Right atrium auricular region (tissue), 2 donors: ENCODE measurements around the gene PRPF40A. TPM values are rescaled to one million over a fixed set of nuclear protein-coding genes. Genes with fewer than 3 reads are reported as not detected.

Experiments
- DNase-seq: peaks from one replicate; pipeline ENCODE4 v3.0.0-alpha.2; 2019; ENCODE audit warnings: low spot score
- H3K27ac ChIP-seq, 2 donors: fragments of 200-600 bp; sonication (generic); 1 replicate in 1 of 2; 2 replicates in 1 of 2; pipeline ENCODE4 v1.5.1; 2016 to 2019
- H3K27me3 ChIP-seq, 2 donors: fragments of 200-600 bp; sonication (generic); one replicate each; pipeline versions ENCODE4 v1.5.1 to v1.6.0; 2017 to 2019
- H3K36me3 ChIP-seq: fragments of 200-600 bp; sonication (generic); one replicate; pipeline ENCODE4 v1.5.1; 2016
- H3K4me1 ChIP-seq, 2 donors: fragments of 200-600 bp; sonication (generic); one replicate each; pipeline versions ENCODE4 v1.5.1 to v1.6.0; 2017 to 2019
- H3K4me3 ChIP-seq, 2 donors: fragments of 200-600 bp; sonication (generic); 1 replicate in 1 of 2; 2 replicates in 1 of 2; pipeline ENCODE4 v1.5.1; 2017 to 2019; ENCODE audit warnings: mild to moderate bottlenecking in 1 of 2, moderate library complexity in 1 of 2
- H3K9me3 ChIP-seq, 2 donors: fragments of 200-600 bp; sonication (generic); one replicate each; pipeline ENCODE4 v1.5.1; 2019
- total RNA-seq, 2 donors: library from RNA; depleted of rRNA; stranded (reverse); fragments of >200 nt; gene quantifications; one replicate each; pipeline ENCODE4 v1.1.0, GENCODE V29; 2016
- TF ChIP-seq, protein P1 (sequence below), 2 donors: fragments of 200-600 bp; sonication (generic); IDR thresholded peaks; one replicate each; pipeline ENCODE4 v1.5.1; 2019; ENCODE audit warnings: antibody characterized with exemption in 2 of 2

PRPF40A gene
- total RNA-seq, 2 donors from 2014 or later = 31.2 to 44.6 TPM

DNA sequence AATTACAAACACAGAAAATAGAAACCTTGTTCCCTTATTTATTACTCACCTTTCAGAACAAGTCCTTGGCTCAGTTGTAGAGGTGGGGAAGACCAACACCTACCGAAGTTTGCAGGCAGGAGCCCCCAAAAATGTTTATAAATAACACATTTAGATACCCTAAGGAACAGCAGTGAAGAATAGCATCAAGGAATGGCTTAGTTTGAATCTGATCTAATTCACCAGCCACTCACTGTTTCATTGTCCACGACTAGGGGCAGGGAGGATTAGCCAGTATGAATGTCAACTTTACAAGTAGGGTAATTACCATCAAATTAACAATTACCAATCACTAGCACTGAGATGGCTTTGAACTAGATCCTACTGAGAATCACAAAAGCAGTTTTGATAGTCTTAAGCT, 65.4 kb downstream of the PRPF40A start:
- no peak overlapping the region for H3K4me3 ChIP-seq

GRCh38 chr2:152650768-152651371, 66.4 kb downstream of the PRPF40A start:
- no peak for DNase-seq
- Histone ChIP-seq H3K4me1 (peaks cover 0 to 23% of the 10 kb centered on the region in 2 donors), H3K27ac (no peak overlapping the region), H3K27me3 (no peaks in the 10 kb centered on the region), H3K36me3 (no peaks in the 10 kb centered on the region), H3K9me3 (no peaks in the 10 kb centered on the region), H3K4me3 (no peak overlapping the region)
- TF ChIP-seq, protein P1, sequence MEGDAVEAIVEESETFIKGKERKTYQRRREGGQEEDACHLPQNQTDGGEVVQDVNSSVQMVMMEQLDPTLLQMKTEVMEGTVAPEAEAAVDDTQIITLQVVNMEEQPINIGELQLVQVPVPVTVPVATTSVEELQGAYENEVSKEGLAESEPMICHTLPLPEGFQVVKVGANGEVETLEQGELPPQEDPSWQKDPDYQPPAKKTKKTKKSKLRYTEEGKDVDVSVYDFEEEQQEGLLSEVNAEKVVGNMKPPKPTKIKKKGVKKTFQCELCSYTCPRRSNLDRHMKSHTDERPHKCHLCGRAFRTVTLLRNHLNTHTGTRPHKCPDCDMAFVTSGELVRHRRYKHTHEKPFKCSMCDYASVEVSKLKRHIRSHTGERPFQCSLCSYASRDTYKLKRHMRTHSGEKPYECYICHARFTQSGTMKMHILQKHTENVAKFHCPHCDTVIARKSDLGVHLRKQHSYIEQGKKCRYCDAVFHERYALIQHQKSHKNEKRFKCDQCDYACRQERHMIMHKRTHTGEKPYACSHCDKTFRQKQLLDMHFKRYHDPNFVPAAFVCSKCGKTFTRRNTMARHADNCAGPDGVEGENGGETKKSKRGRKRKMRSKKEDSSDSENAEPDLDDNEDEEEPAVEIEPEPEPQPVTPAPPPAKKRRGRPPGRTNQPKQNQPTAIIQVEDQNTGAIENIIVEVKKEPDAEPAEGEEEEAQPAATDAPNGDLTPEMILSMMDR (IDR thresholded peaks at IDR 0.05) = no peak

More for the DNA sequence above, 65.4 kb downstream of the PRPF40A start:
- Histone ChIP-seq H3K27ac (no peak overlapping the region), H3K9me3 (no peaks in the 10 kb centered on the region), H3K27me3 (no peaks in the 10 kb centered on the region), H3K36me3 (peaks cover 9% of the 10 kb centered on the region), H3K4me1 (peaks cover 0 to 19% of the 10 kb centered on the region in 2 donors)
- DNase-seq = no peak
- TF ChIP-seq, protein P1 (IDR thresholded peaks at IDR 0.05) = no peak

DNA sequence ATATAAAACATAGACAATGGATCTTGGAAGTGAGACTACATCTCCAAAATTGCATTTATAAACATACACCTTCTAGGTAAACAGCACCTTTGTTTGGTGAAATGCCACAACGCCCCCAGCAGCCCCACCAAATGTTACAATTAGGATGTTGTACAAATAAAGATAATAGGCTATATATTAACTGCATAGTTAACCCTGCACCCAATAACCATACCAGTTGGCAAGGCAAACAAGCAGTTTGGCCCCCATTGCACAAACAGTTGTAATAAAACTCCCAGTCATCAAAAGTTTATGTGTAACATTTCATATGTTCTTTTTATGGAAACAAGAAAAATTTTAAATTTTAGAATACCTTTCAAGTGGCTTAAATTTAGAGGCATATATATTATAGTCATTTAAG, 67.3 kb downstream of the PRPF40A start:
- no peak overlapping the region for H3K4me3 ChIP-seq
- H3K27me3 ChIP-seq = no peaks in the 10 kb centered on the region
- no peak for DNase-seq
- no peak overlapping the region for H3K27ac ChIP-seq
- H3K4me1 ChIP-seq = peaks cover 0 to 23% of the 10 kb centered on the region in 2 donors
- H3K36me3 ChIP-seq = no peaks in the 10 kb centered on the region
- TF ChIP-seq, protein P1 (IDR thresholded peaks at IDR 0.05) = no peak
- no peaks in the 10 kb centered on the region for H3K9me3 ChIP-seq

DNA sequence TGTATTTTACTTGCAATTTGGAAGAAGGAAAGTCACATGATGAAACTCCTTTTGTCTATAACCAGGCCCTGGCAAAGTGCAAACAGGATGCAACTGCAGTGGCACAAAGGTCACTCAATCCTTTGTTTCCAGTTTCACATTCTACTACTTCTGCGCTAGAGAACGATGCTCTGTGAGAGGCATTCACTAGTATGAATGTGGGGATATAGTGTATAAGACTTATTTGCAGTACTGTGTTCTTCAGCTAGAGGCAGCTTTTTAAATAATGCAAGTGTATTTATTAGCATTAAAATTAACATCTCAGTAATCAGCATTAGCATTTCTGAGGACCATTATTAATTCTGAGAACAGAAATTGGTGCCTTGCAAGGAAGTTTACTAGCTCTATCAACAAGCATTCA, 68.9 kb downstream of the PRPF40A start:
- Histone ChIP-seq H3K36me3 (no peaks in the 10 kb centered on the region), H3K27ac (no peak overlapping the region), H3K4me1 (peaks cover 0 to 23% of the 10 kb centered on the region in 2 donors), H3K9me3 (no peaks in the 10 kb centered on the region), H3K4me3 (no peak overlapping the region), H3K27me3 (no peaks in the 10 kb centered on the region)
- no peak for DNase-seq
- TF ChIP-seq, protein P1 (IDR thresholded peaks at IDR 0.05) = peak in 1 of 2 donors; percentile 53

DNA sequence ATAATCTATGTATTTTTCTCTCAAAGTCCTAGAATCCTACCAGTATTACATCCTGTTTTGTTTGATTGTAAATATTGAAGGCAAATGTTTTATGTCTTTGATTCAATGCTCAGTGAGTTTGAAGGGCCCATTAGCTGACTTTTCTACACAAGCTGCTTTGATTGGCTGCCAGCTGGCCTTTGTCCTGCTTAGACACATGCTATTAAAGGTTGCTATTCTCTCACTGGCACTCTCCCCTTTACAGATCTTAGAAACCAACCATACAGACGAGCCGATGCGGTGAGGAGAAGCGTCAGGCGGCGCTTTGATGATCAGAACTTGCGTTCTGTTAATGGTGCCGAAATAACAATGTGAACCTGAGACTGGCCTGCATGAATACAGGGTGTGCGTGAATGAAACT, 69.7 kb downstream of the PRPF40A start:
- Histone ChIP-seq H3K4me1 (peaks cover 0 to 23% of the 10 kb centered on the region in 2 donors), H3K4me3 (no peak overlapping the region), H3K27me3 (no peaks in the 10 kb centered on the region), H3K9me3 (no peaks in the 10 kb centered on the region), H3K36me3 (no peaks in the 10 kb centered on the region), H3K27ac (peak overlapping the region; percentile 10 to 41)
- DNase-seq = no peak
- TF ChIP-seq, protein P1 (IDR thresholded peaks at IDR 0.05) = no peak

DNA sequence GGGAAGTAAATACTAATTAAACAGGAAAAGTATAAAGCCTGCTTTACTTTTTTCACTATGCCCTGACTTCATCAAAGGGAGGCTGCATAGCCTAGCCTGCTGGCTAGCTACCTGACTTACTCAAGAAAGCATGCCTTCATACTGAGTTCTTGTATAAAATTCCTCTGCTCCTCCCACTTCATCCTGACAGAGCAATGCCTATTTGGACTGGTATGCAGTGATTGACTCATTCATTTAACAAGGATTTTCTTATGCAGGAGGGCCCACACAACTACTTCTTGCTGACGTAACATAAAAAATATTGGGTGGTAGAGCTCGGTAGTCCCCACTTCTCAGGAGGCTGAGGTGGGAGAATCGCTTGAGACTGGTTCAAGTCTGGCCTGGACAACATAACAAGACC, 70.5 kb downstream of the PRPF40A start:
- Histone ChIP-seq H3K27me3 (no peaks in the 10 kb centered on the region), H3K27ac (peak overlapping the region in 1 of 2 donors; percentile 41), H3K4me1 (peaks cover 0 to 23% of the 10 kb centered on the region in 2 donors), H3K9me3 (no peaks in the 10 kb centered on the region), H3K4me3 (no peak overlapping the region), H3K36me3 (no peaks in the 10 kb centered on the region)
- TF ChIP-seq, protein P1 (IDR thresholded peaks at IDR 0.05) = no peak
- no peak for DNase-seq
